T-helper 1 cell treated with Interleukin-12 subunit alpha and Interleukin-12 subunit beta and Interleukin-4 antibody, amounts not matched to agents 30 ng/mL and 1 ng/mL, for 36 hours (primary cell): ENCODE measurements around the gene CTNNB1. TPM values are rescaled to one million over a fixed set of nuclear protein-coding genes. Genes with fewer than 3 reads are reported as not detected.

ENCODE experiments used
- intact Hi-C: fragments of 100-400 bp; cut with micrococcal nuclease; formaldehyde crosslinking; loops from one replicate; pipeline ENCODE4 v1.15.1; 2024
- total RNA-seq: library from RNA; stranded (reverse); gene quantifications from 2 replicates; pipeline ENCODE4 v1.2.3, GENCODE V29; 2022

The CTNNB1 gene
- total RNA-seq, 1 donor from 2014 or later, result 115 TPM

DNA sequence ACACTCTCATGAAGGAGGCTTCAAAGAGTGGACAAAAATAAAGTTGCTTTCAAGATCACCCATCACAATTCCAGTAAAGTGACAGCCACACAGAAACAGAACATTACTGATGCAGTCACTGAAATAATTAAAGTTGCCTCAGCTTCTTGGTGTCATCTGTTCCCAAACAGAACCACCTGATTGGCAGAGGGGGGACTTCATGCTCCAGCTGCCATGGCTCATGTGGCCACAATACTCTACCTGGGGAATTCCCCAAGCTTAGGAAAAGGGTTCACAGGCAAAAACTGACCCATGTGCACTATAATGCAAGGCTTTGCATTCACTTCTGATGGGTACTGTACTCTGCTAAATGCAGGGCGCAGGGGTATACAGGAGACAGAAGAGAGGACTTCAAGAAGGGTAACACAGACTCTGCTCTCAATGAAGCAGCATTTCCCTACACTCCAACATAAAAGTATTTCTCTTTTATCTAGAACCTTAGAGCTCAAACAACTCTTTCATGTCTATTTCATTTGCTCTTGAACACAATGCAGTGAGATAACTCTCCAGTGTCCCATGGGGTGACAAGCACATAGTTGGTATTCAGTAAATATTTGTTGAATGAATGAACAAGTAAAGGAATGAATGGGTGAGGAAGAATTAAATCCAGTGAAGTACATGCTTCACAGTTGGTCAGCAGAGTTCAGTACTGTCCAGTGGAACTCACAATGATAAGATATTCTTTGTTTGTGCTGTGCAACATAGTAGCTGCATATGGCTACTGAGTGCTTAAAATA, 8.6 kb upstream of the CTNNB1 start:
- intact Hi-C loops, result loop anchor here (10.0 kb wide), 1 partner anchor 1004 kb away; no protein-coding TSS in a partner anchor

DNA sequence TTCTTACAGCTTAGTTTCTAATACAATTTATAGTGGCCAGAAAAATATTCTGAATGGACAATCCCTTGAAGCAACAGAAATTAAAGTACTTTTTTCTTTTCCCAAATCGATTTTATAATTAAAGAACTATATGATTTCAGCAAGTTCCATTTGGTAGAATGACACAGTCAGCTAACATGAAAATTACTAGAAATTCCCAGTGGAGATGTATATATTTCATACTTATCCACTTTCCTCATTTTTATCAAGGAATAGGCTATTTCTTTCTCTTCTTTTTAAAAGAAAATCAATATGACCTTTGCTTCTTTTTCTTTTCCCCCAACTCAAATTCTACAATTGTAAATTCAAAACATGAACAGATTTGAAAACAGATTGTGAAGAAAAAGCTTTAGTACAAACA, 6.4 kb upstream of the CTNNB1 start:
- intact Hi-C loops, result loop anchor here (10.0 kb wide), 1 partner anchor 1002 kb away; no protein-coding TSS in a partner anchor

DNA sequence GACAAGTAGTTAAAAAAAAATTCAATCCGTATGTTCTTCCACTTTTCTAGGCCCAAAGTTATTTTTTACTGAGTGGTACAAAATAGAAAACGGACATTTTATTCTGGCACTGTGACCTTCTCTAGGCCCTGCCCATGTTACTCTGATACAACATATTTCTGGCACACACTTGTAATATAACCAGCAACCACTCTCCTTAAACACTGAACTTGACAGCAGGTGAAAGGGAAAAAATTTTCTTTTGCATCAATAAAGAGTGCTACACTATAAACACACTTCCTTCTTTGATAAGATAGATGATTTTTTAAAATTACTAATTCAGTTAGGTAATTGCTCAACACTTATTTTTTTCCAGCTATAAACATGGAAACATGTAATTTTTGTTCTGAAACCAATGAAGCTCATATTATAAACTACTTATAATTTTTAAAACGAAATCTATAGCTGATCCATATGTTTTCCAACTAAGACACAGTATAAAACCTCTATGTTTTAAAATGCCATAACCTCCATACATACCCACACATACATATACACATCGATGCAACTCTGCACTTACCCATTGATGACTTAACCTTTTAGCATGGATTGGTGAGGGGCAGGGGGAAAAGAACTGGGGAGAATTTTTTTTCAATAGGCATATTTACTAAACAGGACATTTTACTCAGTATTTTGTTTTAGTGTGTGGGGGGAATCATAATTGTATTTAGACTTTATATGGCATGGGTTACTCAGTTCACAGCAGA, 5.3 kb upstream of the CTNNB1 start:
- intact Hi-C loops, result loop anchor here (10.0 kb wide), 1 partner anchor 1001 kb away; no protein-coding TSS in a partner anchor

DNA sequence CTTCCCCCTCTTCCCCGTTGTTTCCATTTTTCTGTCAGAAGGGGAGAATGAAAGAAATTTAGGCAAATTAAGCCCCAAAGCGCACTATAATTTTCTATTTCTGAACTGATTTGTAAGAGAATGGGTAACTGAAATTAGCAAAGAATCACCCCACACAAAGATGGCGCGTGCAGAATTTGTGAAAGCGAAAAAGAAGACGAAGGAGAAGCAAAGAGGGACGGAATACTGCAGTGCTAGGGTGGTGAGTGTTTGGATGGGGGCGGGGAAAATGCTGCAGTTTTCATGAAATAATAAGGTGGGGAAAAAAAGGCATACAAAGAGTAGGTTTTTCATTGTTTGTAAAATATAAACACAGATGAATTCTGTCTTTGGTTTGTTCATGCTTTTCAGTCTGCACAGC, 4.6 kb upstream of the CTNNB1 start:
- intact Hi-C loops, result loop anchor here (10.0 kb wide), 1 partner anchor 1000 kb away; no protein-coding TSS in a partner anchor

DNA sequence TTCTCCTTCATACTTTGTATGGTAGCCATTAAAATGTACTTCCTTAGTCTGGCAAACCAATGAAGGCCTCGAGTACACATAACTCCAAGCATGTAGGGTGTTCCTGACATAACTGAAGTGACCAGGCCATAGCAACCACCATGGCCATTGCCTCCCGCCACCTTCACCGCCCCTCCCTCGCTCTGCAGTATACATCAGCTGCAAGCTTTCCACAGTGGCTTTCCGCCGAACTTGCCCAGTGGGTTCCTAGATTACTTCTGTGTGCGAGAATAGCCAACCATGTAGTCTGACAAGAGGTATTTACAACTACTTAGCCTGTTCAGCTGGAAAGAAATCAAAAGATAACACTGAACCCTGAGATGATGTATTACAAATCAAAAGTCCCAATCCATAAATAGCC, 3.4 kb upstream of the CTNNB1 start:
- intact Hi-C loops, result loop anchor here (10.0 kb wide), 1 partner anchor 999 kb away; no protein-coding TSS in a partner anchor

DNA sequence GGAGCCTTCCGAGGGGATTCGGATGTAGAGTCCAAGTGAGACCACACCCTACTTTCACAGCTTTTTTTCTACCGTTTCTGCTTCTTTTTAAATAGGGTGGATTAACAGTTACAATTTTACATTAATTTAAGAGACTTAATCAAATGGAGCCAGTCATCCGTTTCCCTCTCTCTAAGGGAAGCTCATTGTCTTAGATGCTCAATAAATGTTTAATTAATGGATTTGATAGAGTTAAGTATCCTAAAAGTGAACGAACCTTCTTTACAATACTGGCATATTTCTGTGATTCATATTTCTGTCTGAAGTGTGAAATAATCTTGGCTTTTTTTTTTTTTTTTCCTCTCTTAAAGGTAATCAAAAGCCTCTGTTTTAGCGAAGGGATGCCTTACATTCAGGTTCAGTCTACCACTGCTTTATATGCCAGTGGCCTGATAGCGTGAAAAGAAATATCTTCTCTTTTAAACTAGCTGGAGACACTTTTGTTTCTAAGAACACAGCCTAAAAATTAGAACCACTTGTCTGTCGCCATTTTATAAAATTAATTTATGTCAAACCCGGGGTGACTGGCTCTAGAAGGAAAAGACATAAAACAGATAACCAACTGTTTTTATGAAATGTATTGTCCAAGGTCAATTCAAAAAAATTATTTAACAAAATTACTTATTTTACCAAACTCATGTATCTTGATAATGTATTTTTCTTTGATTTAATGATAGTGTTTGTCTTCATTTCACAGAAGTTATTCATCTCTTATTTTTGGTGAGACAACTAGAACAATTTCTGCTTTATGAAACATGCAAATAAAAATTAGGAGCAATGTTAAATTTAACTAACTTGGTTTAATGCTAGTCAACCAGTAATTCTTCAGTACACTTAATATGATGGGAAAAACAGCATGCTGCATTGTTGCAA, 2.5 kb upstream of the CTNNB1 start:
- intact Hi-C loops, result loop anchor here (10.0 kb wide), 1 partner anchor 998 kb away; no protein-coding TSS in a partner anchor

DNA sequence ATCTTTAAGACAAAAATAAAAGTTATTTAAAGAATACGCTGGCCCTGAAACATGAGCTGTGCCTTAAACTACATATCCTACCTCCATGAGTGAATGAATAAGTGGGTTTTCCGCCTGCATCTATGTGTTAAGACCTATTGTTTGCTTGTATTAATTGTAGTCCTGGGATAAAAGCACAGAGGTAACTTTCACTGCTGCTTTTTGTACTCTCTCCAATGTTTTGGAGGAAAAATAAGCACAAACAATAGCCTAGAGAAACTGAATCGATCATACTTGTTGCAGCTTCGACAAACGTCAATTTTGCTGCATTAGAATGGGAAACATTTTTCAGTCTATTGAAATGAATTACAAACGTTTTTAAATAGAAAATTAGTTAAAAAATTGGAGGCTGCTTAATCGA, 1.3 kb upstream of the CTNNB1 start:
- intact Hi-C loops, result loop anchor here (2.0 to 10.0 kb wide), 3 partner anchors 227 to 1789 kb away; no protein-coding TSS in a partner anchor

DNA sequence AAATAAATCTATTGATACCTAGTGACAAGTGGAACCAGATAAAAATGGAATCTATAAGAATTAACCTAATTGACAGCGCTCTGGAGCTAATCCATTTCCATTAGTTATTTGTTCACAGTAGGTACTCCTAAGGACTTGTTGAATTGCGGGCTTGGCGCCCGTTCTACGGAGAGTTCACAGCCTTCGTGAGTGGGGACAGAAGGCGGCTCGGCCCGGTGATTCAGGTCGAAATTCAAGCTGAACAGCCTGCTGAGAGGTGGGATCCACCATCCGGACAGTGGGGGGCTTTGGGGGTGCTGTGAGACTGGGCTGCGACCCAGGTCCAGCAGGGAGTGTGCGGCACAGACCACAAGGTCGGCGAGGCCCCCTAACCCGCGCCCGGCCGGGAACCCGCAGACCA, 779 bp upstream of the CTNNB1 start:
- intact Hi-C loops, result loop anchor here (2.0 to 10.0 kb wide), 3 partner anchors 226 to 1790 kb away; no protein-coding TSS in a partner anchor

DNA sequence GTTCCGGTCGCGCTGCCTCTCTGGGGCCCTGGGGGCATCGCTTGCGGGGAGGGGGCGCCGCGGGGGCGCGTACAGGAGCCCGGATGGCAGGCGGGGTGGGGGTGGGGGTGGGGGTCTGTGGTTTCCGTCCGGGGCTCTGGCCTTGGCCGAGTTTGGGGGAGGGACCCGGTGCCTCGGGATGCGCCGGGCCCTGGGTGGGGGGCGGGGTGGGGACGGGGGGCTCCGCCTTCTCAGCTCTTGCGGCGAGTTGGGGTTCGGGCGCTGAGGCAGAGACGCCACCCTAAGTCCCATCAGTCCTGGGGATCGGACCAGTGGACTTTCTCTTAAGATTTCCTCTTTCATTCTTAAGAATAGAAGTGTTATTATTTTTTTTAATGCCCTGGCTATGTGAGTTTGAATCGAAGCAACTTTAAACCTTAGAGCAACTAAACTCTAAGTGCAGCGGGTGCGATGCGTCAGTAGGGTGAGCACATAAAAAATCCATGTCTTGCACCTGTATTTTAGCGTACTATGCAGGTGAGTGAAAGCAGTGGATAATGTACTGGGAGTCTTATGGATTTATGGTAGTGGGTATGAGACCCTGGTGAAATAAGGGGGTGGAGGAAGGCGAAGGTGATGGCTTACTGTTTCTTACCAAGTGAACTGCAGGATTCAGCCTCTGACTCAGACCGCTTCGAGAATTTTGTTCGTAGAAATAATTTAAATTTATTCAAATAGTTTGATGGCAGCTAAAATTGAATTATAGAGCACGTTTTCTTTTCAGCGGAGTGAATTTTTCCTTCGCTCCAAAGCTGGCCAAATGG, 762 bp downstream of the CTNNB1 start:
- intact Hi-C loops, result loop anchor here (1.0 to 10.0 kb wide), 19 partner anchors 12 to 1791 kb away; partner anchors contain the start of genes EIF1B, NKTR, RPL14 and TRAK1

DNA sequence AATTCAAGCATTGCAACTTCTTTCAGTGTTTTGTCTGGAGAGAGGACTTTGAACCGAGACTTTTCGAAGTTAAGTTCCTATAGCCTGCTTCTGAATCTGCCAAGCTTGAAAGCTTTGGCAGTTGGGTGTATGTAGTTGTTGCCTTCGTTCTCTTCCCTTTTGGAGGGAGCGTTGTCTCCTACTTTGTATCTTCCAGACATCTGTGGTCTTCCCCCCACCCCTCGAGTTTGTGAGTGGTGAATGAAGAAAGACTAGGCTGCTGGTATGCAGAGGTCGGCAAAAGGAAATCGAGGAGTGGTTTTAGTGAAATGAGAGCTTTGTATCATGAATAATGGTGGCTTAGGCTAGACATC, 1.3 kb downstream of the CTNNB1 start:
- intact Hi-C loops, result loop anchor here (1.0 to 10.0 kb wide), 11 partner anchors 228 to 1404 kb away; partner anchors contain the start of genes NKTR, TRAK1, VIPR1 and ZNF620

DNA sequence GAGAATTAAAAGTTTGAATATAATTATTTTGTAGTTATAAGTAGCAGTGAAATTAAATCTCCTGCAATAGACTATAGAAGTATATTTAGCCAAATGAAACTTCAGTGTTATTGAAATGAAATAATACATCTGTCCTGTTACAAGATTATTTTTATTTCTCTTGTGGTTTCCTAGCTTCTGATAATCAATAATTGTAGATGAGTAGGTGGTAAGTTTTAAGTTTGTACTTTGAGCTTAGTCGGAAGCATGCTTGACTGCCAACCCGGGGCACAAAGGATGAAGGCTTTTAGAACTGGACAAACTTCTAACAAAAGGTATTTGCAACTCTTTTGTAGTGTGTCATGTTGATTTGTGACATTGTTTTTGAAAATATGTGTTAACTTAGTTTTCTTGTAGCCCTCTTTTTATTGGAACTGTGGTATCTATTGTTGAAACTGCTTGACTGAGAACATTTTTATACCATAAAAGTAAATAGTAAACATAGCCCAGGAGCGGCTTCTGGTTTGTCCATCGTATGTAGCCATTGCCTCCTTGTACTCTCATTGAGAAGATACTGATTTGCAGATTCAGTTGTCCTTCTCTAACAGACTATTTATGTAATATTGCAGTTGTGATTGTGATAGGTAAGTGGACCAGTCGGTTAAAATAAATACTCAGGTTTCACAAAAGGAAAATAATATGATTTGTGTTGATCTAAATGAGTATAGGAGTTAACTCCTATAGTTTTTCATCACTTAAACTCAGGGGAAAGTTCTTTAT, 2.9 kb downstream of the CTNNB1 start:
- intact Hi-C loops, result loop anchor here (1.0 to 10.0 kb wide), 8 partner anchors 15 to 1403 kb away; partner anchors contain the start of genes NKTR, TRAK1 and ZNF620

DNA sequence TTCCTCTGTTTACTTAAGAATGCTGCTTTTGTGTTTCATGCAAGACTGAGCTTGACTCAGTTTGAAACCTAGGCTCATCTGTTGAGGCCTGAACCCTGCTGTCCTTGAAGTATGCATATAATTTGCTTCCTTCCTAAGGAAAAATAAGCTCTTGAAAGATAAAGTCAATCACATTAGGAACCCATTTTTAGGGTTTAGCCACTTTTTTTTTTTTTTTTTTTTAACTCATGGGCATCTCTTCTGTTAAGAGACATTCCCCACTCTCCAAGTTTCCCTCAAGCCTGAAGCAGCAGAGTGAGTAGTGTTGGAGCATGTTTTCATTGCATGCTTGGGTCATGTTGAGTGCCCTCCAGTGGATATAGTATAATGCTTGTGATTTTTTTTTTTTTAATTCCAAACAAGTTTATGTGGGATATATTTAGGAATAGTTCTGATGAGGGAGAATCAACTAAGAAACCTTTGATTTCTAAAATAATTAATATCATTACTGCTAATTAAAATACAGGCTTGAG, 3.6 kb downstream of the CTNNB1 start:
- intact Hi-C loops, result loop anchor here (1.0 to 10.0 kb wide), 8 partner anchors 14 to 1402 kb away; partner anchors contain the start of genes NKTR, TRAK1 and ZNF620

DNA sequence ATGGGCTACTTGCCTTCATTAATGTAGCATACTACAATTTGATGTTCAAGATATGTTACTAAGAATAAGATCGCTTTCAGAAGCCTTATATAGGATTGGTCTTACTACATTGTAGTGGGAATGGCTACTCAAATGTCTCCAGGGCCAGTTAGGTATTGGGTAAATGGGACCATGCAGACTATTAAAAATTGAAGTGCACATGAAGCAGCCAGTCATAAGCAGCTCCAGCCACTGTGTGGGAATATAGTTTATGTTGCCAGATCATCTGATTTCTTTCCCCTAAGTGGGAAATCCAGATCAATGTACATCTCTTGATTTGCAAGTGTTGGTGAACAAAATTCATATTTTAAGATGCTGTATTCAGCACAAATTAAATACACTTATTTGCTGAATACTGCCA, 5.1 kb downstream of the CTNNB1 start:
- intact Hi-C loops, result loop anchor here (5.0 to 10.0 kb wide), 6 partner anchors 232 to 1400 kb away; partner anchors contain the start of genes NKTR, TRAK1 and ZNF620

DNA sequence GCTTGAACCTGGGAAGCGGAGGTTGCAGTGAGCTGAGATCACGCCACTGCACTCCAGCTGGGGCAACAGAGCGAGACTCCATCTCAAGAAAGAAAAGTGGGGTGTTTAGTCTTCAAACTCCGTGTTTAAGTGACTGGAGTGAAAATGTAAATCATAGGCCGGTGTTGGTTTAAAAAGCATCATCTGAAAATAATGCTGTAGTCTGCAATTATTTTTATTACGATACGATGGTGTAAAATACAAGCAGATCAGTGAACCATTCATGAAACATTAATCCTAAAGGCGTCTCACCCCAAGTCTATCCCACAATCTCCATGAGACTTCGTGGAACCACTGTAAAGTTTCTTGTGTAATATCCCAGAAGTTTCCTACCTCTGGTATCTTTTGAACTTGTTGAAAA, 6.3 kb downstream of the CTNNB1 start:
- intact Hi-C loops, result loop anchor here (10.0 kb wide), 3 partner anchors 889 to 1399 kb away; partner anchors contain the start of genes NKTR and TRAK1

DNA sequence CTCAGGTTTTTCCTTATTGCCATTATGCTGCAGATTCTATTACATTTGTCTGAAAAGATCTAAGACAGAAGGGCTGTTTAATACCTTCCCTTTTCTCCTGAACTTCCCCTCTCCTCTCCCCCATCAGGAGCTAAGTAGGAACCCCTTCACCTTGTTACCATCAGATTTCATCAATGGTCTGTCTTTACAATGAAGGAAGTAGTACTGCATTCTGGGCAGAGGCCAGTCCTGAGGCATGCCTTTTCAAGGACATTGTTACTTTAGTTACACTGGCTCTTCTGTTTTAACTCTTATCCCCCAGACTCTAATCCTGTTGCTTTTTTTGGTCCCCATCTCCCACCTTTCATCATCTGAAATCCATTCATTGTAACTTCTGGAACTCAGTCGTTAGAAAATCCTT, 8.1 kb downstream of the CTNNB1 start:
- intact Hi-C loops, result loop anchor here (10.0 kb wide), 3 partner anchors 887 to 1397 kb away; partner anchors contain the start of genes NKTR and TRAK1

DNA sequence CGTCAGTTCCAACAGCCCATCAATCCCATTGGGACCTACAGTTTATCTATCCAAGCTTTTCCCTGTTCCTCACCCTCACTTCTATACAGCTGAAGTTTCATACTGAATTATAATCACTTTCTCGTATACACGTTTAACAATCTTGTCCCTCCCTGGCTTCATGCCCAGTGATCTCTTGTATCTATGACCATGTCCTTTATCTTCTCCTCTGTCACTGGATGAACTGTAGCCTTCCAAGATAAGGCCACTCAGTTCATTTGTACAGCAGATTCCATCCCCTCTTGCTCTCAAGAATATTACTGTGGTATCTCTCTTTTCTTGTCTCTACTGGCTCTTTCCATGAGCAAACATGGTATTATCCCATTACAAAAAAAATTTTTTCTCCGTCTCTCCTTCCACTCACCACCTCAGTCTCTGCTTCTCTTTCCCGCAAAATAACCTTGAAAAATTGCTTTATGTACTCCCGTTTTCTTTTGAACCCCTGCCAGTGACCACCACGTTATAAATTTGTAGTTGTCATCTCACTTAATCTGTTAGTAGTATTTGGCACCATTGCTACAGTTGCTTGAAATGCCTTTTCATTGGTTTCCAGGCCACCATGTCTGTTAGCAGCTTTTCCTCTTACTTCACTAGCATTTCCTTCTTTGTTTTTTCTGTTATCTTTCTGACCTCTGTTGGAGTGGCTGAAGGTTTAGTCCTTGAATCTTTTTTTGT, 9.4 kb downstream of the CTNNB1 start:
- intact Hi-C loops, result loop anchor here (10.0 kb wide), 3 partner anchors 886 to 1396 kb away; partner anchors contain the start of genes NKTR and TRAK1

DNA sequence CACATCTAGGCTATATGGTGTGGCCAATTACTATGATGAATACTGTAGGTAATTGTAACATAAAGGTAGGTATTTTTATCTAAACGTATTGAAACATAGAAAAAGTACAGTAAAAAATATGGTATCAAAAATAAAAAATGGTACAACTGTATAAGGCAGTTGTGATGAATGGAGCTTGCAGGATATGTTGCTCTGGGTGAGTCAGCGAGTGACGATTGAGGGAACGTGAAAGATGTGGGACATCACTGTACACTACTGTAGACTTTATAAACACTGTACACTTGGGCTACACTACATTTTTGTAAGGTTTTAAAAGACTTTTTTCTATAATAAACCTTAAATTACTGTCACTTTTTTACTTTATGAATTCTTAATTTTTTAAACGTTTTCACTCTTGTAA, 10.3 kb downstream of the CTNNB1 start:
- intact Hi-C loops, result loop anchor here (10.0 kb wide), 3 partner anchors 885 to 1395 kb away; partner anchors contain the start of genes NKTR and TRAK1

DNA sequence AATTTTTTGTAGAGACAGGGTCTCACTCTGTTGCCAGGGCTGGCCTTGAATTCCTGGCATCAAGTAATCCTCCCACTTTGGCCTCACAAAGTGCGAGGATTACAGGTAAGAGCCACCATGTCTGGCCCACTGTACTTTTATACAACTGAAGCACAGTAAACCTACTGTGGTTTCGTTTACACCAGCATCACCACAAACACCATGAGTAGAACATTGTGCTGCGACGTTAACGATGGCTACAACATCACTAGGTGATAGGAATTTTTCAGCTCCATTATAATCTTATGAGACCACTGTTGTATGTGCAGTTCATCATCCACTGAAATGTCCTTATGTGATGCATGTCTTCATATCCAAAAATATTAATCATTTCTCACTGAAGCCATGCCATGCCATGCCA, 11.7 kb downstream of the CTNNB1 start:
- intact Hi-C loops, result no loop called here
